Raji (cell line): ENCODE measurements around the gene GOLIM4.

Experiments
- POLR2A ChIP-seq: IDR thresholded peaks from 2 replicates; pipeline ENCODE4 v1.6.1; 2011; ENCODE audit warnings: low read depth, low read length, control low read depth; ENCODE audit not compliant: insufficient read depth

GOLIM4 gene

GRCh38 chr3:168068346-168068745, 27.4 kb downstream of the GOLIM4 start:
- TF ChIP-seq POLR2A, result no peak

GRCh38 chr3:168066882-168067281, 28.8 kb downstream of the GOLIM4 start:
- TF ChIP-seq POLR2A, result no peak

- TF ChIP-seq POLR2A, result no peak
These were observed 30.2 kb downstream of the GOLIM4 start for GRCh38 chr3:168065569-168065968.

GRCh38 chr3:168063122-168063521, 32.6 kb downstream of the GOLIM4 start:
- TF ChIP-seq POLR2A, result no peak

GRCh38 chr3:168062679-168063078, 33.0 kb downstream of the GOLIM4 start:
- TF ChIP-seq POLR2A, result no peak

- TF ChIP-seq POLR2A, result no peak
These were observed 34.3 kb downstream of the GOLIM4 start for GRCh38 chr3:168061332-168061996.

- no peak for TF ChIP-seq POLR2A
These were observed 35.4 kb downstream of the GOLIM4 start for GRCh38 chr3:168060317-168060716.

- no peak for TF ChIP-seq POLR2A
These were observed 37.2 kb downstream of the GOLIM4 start for GRCh38 chr3:168058481-168058880.

GRCh38 chr3:168054447-168054846, 41.3 kb downstream of the GOLIM4 start:
- TF ChIP-seq POLR2A, result no peak

- TF ChIP-seq POLR2A, result no peak
These were observed 42.6 kb downstream of the GOLIM4 start for GRCh38 chr3:168053115-168053514.

- no peak for TF ChIP-seq POLR2A
These were observed 43.2 kb downstream of the GOLIM4 start for GRCh38 chr3:168052515-168052914.

- no peak for TF ChIP-seq POLR2A
These were observed 43.9 kb downstream of the GOLIM4 start for GRCh38 chr3:168051531-168052471.

- TF ChIP-seq POLR2A, result no peak
These were observed 44.7 kb downstream of the GOLIM4 start for GRCh38 chr3:168051070-168051469.

GRCh38 chr3:168049367-168049974, 46.3 kb downstream of the GOLIM4 start:
- no peak for TF ChIP-seq POLR2A

GRCh38 chr3:168048414-168049330, 47.1 kb downstream of the GOLIM4 start:
- TF ChIP-seq POLR2A, result no peak

- TF ChIP-seq POLR2A, result no peak
These were observed 47.8 kb downstream of the GOLIM4 start for GRCh38 chr3:168047936-168048335.
